Epithelial cell of proximal tubule (primary cell): ENCODE measurements around the gene PPP2R2B. TPM values are rescaled to one million over a fixed set of nuclear protein-coding genes. Genes with fewer than 3 reads are reported as not detected.

Experiments
- DNase-seq: peaks from one replicate; pipeline ENCODE4 v3.0.0-alpha.2; 2011; ENCODE audit warnings: low read depth
- H3K4me3 ChIP-seq: 2 replicates; pipeline ENCODE4 v1.5.1; 2011; ENCODE audit warnings: low read depth, mild to moderate bottlenecking, low read length
- total RNA-seq: library from RNA; depleted of rRNA; stranded (reverse); fragments of >200 nt; gene quantifications from 2 replicates; pipeline ENCODE4 v1.2.3, GENCODE V29; 2015
- TF ChIP-seq, protein P1 (sequence below): conservative IDR thresholded peaks from 2 replicates; pipeline ENCODE4 v1.5.1; 2012; ENCODE audit warnings: low read depth, mild to moderate bottlenecking, low read length

PPP2R2B gene
- total RNA-seq, 1 donor from 2014 or later: 3.9 TPM

DNA sequence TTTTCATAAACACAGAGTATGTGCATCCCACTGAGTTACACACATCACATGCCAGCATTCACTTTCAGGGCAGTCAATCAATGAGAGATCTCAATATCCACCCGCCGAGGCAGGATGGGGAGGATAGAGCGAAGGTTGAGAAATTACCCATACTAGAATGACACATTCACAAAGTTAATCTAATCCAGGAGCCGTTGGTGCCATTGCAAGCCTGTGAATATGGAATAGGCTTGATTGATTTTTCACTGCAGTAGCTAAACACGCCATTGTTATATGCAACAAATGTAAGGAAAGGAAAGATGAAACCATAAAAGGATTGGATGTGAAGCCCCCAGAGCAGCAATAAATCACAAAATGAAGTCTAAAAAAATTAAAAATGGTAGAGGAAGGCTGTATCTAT lies 194.7 kb downstream of the PPP2R2B start:
- TF ChIP-seq, protein P1, sequence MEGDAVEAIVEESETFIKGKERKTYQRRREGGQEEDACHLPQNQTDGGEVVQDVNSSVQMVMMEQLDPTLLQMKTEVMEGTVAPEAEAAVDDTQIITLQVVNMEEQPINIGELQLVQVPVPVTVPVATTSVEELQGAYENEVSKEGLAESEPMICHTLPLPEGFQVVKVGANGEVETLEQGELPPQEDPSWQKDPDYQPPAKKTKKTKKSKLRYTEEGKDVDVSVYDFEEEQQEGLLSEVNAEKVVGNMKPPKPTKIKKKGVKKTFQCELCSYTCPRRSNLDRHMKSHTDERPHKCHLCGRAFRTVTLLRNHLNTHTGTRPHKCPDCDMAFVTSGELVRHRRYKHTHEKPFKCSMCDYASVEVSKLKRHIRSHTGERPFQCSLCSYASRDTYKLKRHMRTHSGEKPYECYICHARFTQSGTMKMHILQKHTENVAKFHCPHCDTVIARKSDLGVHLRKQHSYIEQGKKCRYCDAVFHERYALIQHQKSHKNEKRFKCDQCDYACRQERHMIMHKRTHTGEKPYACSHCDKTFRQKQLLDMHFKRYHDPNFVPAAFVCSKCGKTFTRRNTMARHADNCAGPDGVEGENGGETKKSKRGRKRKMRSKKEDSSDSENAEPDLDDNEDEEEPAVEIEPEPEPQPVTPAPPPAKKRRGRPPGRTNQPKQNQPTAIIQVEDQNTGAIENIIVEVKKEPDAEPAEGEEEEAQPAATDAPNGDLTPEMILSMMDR: no peak
- DNase-seq: no peak
- H3K4me3 ChIP-seq: no peak overlapping the region

DNA sequence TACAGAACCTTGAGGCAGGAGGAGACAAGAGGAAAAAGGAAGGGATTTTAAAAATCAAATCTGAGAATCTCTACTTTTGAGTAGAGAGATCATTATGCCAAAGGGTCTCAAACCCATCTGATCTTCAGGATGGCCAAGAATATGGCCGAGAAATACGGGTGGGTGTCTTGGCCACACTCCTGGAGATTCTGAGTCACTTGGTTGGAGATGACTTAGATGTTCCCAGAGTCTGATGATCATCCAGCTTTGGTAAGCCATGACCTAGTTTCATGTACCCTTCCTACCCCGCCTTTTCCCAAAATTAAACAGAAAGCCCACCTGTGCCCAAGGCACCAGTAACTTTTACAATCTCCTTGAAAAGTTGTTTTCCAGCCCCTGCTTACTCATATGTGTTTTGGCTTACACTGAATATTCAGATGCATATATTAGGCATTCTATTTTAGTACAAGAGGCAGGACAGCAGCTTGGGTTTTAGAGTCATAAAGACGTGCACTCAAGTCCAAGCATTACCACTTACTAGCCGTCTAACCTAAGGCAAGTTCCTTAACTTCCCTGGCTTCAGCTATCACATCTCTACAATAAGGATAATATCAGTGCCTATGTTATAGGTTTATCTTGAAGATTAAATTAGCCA lies 195.5 kb downstream of the PPP2R2B start:
- DNase-seq: no peak
- no peak overlapping the region for H3K4me3 ChIP-seq
- TF ChIP-seq, protein P1: no peak

DNA sequence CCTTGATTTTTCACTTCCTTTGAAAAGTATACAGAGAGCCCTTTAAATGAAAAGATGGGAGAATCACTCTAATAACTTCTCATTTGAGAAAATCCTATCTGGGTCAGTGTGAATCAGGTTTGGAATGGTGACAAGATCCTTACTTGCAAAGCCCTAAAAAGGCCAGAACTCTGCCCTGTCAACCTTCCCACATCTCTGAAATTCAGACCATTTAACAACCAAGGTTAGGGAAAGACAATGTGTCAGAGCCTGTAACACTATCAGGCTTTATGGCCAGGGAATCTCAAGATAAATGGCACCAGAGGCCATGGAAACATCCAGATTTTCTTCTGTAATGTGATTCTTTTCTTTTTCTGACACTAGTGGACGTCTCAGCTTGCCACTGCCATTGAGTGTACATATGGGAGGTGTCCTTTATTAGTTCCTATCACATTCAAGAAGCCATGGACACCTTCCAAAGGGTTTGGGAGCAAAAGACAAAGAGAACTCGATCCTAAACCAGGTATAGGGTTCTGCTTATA lies 196.9 kb downstream of the PPP2R2B start:
- TF ChIP-seq, protein P1: no peak
- no peak for DNase-seq
- H3K4me3 ChIP-seq: no peak overlapping the region

DNA sequence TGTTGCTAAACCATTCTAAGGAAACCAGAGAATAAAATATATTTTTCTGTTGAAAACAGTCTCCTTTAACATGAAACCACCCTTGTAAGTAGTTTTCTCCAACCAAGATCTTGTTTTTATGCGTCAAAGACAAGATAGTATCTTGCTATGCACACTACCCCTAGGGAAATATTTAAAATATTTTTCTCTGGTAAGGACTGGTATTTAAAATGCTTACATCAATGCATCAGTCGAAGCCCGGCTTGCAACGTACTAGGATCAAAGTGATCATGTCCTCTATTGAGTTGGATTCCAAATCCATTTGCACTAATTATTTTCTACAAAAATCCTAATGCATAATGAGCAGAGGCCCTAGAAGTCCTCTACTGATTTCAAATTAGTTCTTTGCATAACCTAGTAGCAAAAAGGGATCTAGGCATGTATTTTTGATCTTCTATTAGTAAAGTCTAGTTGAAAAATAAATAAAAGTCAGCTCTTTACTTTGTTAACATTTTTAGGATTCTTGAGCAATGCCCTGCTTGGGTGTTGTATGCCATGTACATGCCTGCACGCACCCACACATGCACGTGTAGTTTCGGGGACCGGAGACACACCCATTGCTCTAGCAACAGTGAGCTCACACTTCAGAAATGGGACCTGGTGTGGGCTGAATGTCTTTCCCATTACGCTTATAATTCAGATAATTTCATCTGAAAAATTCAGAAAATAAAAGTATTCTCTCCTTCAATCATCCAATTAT lies 197.5 kb downstream of the PPP2R2B start:
- DNase-seq: no peak
- H3K4me3 ChIP-seq: no peak overlapping the region
- TF ChIP-seq, protein P1: no peak

DNA sequence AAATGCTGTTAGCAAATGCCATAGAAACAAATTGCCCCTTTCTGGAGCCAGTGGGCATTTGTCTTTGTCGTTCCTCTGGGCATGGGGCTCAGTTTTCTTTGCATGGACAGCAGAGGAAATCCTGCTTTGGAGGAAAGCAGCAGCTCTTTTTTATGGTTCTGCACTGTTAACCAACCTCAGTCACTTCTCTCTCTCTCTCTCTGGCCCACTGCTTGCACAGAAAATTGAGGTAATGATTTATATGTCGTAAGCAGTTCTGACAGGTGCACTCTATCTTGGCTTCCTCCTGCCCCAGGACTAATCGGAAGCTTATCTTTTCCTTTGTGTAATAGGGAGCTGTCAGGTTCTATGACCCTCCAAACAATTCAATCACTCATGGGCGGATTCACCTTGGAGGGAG lies 202.9 kb downstream of the PPP2R2B start:
- peak; percentile 43 for DNase-seq
- H3K4me3 ChIP-seq: no peak overlapping the region
- TF ChIP-seq, protein P1: no peak

DNA sequence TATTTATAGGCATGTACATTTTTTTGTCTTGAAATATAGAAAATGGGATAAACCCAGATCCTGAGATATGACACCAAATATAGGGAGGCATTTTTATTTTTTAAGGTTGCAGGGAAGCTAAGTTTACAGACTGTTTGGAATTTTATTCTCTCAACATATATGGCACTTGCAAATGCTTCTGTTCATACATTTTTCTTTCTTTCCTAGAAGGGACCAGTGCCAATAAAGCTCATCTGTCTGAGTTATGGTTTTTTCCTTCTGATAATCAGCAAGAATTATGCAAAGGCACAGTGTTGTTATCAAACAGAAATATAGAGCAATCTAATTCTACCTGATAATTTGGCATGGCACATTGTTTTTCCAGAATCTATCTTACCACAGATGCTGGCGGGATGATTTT lies 205.7 kb downstream of the PPP2R2B start:
- no peak overlapping the region for H3K4me3 ChIP-seq
- TF ChIP-seq, protein P1: no peak
- no peak for DNase-seq
